ENCODE results near the gene SLC39A6. TPM values are rescaled to one million over a fixed set of nuclear protein-coding genes. Genes with fewer than 3 reads are reported as not detected.

The SLC39A6 gene
- total RNA-seq, 1 experiment from 2014 or later, result 70.5 TPM

Other genes with a start within 250 kb of the SLC39A6 start
- gene RPRD1A, start 61.8 kb downstream of the SLC39A6 start, total RNA-seq (2021; ENCODE audit: unreplicated experiment), result 80.7 TPM
- gene ELP2, start 559 bp upstream of the SLC39A6 start, total RNA-seq (2021; ENCODE audit: unreplicated experiment), result 109 TPM
- 12.1 TPM for gene MOCOS, start 58.2 kb upstream of the SLC39A6 start, total RNA-seq (2021; ENCODE audit: unreplicated experiment)
- gene FHOD3, start 168.4 kb upstream of the SLC39A6 start, total RNA-seq (2021; ENCODE audit: unreplicated experiment), result 4.0 TPM

Measured in HCT116 (cell line).